HFFc6 (cell line): ENCODE data around the gene IGF2. TPM values are rescaled to one million over a fixed set of nuclear protein-coding genes. Genes with fewer than 3 reads are reported as not detected.

Source experiments
- DNase-seq: peaks from one replicate; pipeline ENCODE4 v3.0.0-alpha.2; 2018
- H3K27ac Mint-ChIP-seq: 2 replicates; pipeline ENCODE4 v1.8.0; 2020; ENCODE audit warnings: mild to moderate bottlenecking, mixed read lengths
- H3K27me3 Mint-ChIP-seq: 2 replicates; pipeline ENCODE4 v1.8.0; 2021; ENCODE audit warnings: mild to moderate bottlenecking, moderate library complexity, mixed read lengths; ENCODE audit not compliant: insufficient read depth
- H3K36me3 Mint-ChIP-seq: 2 replicates; pipeline ENCODE4 v1.8.0; 2021; ENCODE audit warnings: low read depth, mixed read lengths
- H3K4me1 Mint-ChIP-seq: 2 replicates; pipeline ENCODE4 v1.8.0; 2020; ENCODE audit warnings: low read depth, mixed read lengths
- H3K4me3 Mint-ChIP-seq: 2 replicates; pipeline ENCODE4 v1.8.0; 2020; ENCODE audit warnings: mild to moderate bottlenecking, moderate library complexity, mixed read lengths
- H3K9me3 Mint-ChIP-seq: 2 replicates; pipeline ENCODE4 v1.8.0; 2020; ENCODE audit warnings: mild to moderate bottlenecking, mixed read lengths
- CTCF ChIP-seq: fragments of 200-600 bp; sonication (generic); IDR thresholded peaks from 2 replicates; pipeline ENCODE4 v1.5.0; 2021; ENCODE audit warnings: antibody characterized with exemption, mild to moderate bottlenecking
- total RNA-seq, 6 experiments: library from RNA; stranded (reverse); fragmentation: NEBNext Ultra II Directional; extraction: Animal tissue kit (Norgen Biotek cat#: 25700); gene quantifications; 2 replicates in 1 of 6; 3 replicates in 5 of 6; pipeline ENCODE4 v1.2.3, GENCODE V29; 2021

The IGF2 gene
- total RNA-seq, 6 experiments from 2014 or later = 0.90 to 2.6 (median 2.0) TPM

GRCh38 chr11:2173761-2174160 is 34.6 kb upstream of the IGF2 start:
- peaks cover 10% of the 10 kb centered on the region for H3K4me1 Mint-ChIP-seq
- H3K9me3 Mint-ChIP-seq = no peaks in the 10 kb centered on the region
- TF ChIP-seq CTCF = no peak
- H3K27ac Mint-ChIP-seq = no peak overlapping the region
- H3K27me3 Mint-ChIP-seq = peaks cover 8% of the 10 kb centered on the region
- no peak for DNase-seq
- H3K36me3 Mint-ChIP-seq = no peaks in the 10 kb centered on the region
- H3K4me3 Mint-ChIP-seq = no peak overlapping the region

GRCh38 chr11:2173150-2173693 is 34.0 kb upstream of the IGF2 start:
- no peak for DNase-seq
- H3K4me3 Mint-ChIP-seq = no peak overlapping the region
- peak; percentile 55; the same call in 1 of the 2 replicates for TF ChIP-seq CTCF
- H3K9me3 Mint-ChIP-seq = no peaks in the 10 kb centered on the region
- H3K27me3 Mint-ChIP-seq = peaks cover 8% of the 10 kb centered on the region
- peaks cover 4% of the 10 kb centered on the region; the same call in 1 of the 2 replicates for H3K4me1 Mint-ChIP-seq
- H3K27ac Mint-ChIP-seq = no peak overlapping the region
- H3K36me3 Mint-ChIP-seq = no peaks in the 10 kb centered on the region

- Mint-ChIP-seq H3K9me3 (no peaks in the 10 kb centered on the region), H3K27me3 (peaks cover 8% of the 10 kb centered on the region), H3K4me1 (peaks cover 4% of the 10 kb centered on the region; the same call in 1 of the 2 replicates), H3K4me3 (no peak overlapping the region), H3K36me3 (no peaks in the 10 kb centered on the region), H3K27ac (no peak overlapping the region)
- DNase-seq = no peak
- no peak for TF ChIP-seq CTCF
These were observed 33.5 kb upstream of the IGF2 start for GRCh38 chr11:2172676-2173075.

- H3K27ac Mint-ChIP-seq = no peak within 1 kb of the TSS
- peaks cover 4% of the 10 kb centered on the region; the same call in 1 of the 2 replicates for H3K4me1 Mint-ChIP-seq
- H3K27me3 Mint-ChIP-seq = peaks cover 8% of the 10 kb centered on the region
- no peak within 1 kb of the TSS for H3K4me3 Mint-ChIP-seq
- no peak for TF ChIP-seq CTCF
- H3K9me3 Mint-ChIP-seq = no peaks in the 10 kb centered on the region
- no peak for DNase-seq
- no peaks in the 10 kb centered on the region for H3K36me3 Mint-ChIP-seq
These were observed 32.4 kb upstream of the IGF2 start, which contains the start of gene TH for GRCh38 chr11:2171591-2172003. Gene TH (minus strand): TSS chr11:2171815. CDS start chr11:2171786, 29 bp downstream.

- H3K27me3 Mint-ChIP-seq = peaks cover 9% of the 10 kb centered on the region
- H3K4me1 Mint-ChIP-seq = no peaks in the 10 kb centered on the region
- TF ChIP-seq CTCF = no peak
- DNase-seq = no peak
- H3K27ac Mint-ChIP-seq = no peak overlapping the region
- H3K36me3 Mint-ChIP-seq = no peaks in the 10 kb centered on the region
- H3K4me3 Mint-ChIP-seq = no peak overlapping the region
- H3K9me3 Mint-ChIP-seq = no peaks in the 10 kb centered on the region
These were observed 30.7 kb upstream of the IGF2 start for GRCh38 chr11:2169626-2170570.
